Stimulated activated CD8-positive, alpha-beta memory T cell treated with anti-CD3 and anti-CD28 coated beads, Interleukin-12 subunit alpha, Interleukin-12 subunit beta, amount 100 ng/mL, for 24 hours (primary cell): ENCODE results near the gene BUB1B.

Experiments used
- DNase-seq: peaks from one replicate; pipeline ENCODE4 v3.0.0-alpha.2; 2020; ENCODE audit errors: extremely low read depth

Gene BUB1B

DNA sequence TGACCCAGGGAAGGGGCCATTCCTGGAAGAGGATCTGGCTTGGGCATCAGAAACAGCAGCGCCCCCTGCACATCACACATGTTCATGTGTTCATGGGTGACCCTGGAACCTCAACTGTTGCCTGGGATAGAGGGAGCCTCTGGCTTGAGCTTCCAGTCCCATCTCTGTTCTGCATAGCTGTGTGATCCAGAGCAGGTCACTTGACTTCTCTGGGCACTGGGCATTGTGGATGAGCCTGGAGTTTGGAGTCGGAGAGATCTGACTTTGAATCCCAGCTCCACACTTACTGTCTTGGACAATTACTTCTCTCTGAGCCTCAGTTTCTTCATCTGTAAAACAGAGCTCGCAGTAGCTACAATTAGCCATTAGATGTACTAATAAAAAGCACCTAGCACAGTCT is 93.6 kb downstream of the BUB1B start:
- no peak for DNase-seq

- DNase-seq, result no peak
Measured at GRCh38 chr15:40255033-40255432, 94.2 kb downstream of the BUB1B start.

GRCh38 chr15:40256638-40257235 is 95.9 kb downstream of the BUB1B start:
- no peak for DNase-seq

- DNase-seq, result no peak
Measured at GRCh38 chr15:40257656-40258450, 97.0 kb downstream of the BUB1B start.

DNA sequence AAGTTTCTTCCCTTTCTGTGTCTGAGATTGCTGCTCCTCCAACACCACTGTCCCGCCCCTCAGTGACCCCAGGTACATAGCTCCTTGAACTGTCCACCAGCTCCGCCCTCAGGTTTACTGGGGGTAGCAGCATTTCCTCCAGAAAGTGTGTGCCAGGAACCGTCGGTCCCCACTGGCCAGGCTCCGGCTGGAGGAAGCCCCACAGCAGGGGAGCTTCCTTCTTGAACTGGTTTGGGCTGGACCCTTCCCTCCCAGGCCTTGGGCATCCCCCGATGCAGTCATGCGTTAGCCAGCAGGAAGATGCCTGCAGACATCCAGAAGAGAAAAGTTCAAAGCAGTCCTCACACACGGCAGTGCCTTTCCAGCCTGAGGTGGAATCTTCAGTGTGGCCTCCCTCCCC is 97.7 kb downstream of the BUB1B start:
- DNase-seq, result no peak

DNA sequence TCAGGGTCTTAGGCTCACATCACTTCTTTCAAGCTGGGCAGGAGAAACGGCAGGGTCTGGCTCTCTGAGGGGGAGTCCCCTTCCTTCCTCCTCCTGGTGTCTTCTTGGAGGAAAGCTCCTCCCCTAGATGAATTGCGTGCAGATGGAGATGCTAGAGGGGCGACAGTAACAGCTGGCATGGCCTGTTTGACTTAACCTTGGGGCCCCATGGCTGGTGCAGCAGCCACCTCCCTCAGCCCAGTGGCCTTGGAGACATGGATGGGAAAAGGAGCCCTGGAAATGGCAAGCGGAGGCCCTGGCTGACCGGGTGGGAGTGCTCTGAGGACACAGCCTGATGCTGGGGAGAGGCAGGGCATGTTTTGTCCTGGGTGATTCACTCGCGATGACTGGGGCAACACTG is 98.2 kb downstream of the BUB1B start:
- DNase-seq, result no peak

GRCh38 chr15:40263024-40263754 is 102.3 kb downstream of the BUB1B start:
- no peak for DNase-seq

DNA sequence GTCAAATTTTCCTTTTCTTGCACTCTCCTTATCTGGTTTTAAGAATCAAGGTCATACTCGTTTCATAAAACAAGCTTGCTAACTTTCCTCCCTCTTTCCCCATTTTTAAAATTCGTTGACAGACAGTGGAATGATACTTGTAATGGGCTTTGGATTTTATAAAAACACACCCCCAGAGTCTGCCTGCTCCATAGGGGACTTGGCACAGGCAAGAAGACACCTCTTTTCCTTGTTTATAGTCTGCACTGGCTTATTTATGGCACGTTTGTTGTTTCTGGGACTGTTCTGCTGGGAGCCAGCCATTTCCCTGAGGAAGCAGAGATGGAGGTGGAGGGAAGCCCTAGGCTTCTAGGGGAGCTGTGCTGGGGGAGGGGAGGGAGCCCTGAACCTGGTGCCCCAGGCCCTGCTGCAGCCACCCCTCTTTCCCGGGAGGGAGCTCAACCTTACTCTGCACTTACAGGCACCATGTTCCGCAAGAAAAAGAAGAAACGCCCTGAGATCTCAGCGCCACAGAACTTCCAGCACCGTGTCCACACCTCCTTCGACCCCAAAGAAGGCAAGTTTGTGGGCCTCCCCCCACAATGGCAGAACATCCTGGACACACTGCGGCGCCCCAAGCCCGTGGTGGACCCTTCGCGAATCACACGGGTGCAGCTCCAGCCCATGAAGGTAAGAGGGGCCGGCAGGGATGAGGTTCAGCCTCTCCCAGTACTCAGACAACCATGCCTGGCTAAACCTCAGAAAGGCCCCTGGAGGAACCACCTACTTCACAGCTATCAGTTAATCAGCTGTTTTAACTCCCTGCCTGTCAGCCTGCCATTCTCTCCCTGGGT is 103.7 kb downstream of the BUB1B start:
- no peak for DNase-seq

- DNase-seq, result no peak
Measured at GRCh38 chr15:40265355-40265754, 104.5 kb downstream of the BUB1B start.

GRCh38 chr15:40265875-40266274 is 105.0 kb downstream of the BUB1B start:
- DNase-seq, result no peak

GRCh38 chr15:40266828-40267304 is 106.0 kb downstream of the BUB1B start:
- DNase-seq, result no peak

- DNase-seq, result no peak
Measured at GRCh38 chr15:40267670-40268069, 106.8 kb downstream of the BUB1B start.

- DNase-seq, result no peak
Measured at GRCh38 chr15:40269604-40270003, 108.7 kb downstream of the BUB1B start.

GRCh38 chr15:40270246-40270995 is 109.6 kb downstream of the BUB1B start:
- DNase-seq, result no peak
